ENCODE results near the gene POLR2A.
"Not testable (repeated sequence)": the region's sequence is repeated elsewhere in the genome, so short reads cannot be mapped to it uniquely, and the experiment has no call there.

POLR2A gene

DNA sequence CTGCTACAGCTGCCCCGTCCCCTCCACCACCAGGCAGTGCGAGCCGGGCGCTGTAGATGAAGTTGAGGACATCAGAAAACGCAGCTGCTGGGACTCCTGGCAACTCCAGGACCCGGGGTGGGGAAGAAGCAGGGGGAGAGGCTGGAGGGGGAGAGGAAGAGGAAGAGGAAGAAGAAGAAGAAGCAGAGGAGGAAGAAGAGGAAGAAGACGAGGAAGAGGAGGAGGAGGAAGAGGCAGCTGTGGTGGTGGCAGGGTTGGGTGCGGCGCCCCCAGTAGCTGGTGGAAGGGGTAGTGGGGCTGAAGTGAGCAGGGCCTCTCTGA lies 17.9 kb upstream of the POLR2A start:
- Histone ChIP-seq H3K36me3 (ENCODE audit: insufficient read depth, low read length) (no peaks in the 10 kb centered on the region; the same call in 1 of the 2 replicates), H3K9ac (ENCODE audit: insufficient read length) (no peak overlapping the region), H3K9me3 (ENCODE audit: low read depth, low read length) (no peaks in the 10 kb centered on the region), H3K27ac (no peak overlapping the region), H3K4me3 (no peak overlapping the region)
- TF ChIP-seq FOXP2 (optimal IDR thresholded peaks at IDR 0.05; ENCODE audit: control extremely low read depth, extremely low read length, insufficient read depth) (no peak), EZH2 (IDR thresholded peaks at IDR 0.05) (no peak), POLR2AphosphoS5 (IDR thresholded peaks at IDR 0.05; ENCODE audit: borderline replicate concordance, low read depth, low read length) (no peak)
- DNase-seq (ENCODE audit: low read depth, low spot score): no peak

DNA sequence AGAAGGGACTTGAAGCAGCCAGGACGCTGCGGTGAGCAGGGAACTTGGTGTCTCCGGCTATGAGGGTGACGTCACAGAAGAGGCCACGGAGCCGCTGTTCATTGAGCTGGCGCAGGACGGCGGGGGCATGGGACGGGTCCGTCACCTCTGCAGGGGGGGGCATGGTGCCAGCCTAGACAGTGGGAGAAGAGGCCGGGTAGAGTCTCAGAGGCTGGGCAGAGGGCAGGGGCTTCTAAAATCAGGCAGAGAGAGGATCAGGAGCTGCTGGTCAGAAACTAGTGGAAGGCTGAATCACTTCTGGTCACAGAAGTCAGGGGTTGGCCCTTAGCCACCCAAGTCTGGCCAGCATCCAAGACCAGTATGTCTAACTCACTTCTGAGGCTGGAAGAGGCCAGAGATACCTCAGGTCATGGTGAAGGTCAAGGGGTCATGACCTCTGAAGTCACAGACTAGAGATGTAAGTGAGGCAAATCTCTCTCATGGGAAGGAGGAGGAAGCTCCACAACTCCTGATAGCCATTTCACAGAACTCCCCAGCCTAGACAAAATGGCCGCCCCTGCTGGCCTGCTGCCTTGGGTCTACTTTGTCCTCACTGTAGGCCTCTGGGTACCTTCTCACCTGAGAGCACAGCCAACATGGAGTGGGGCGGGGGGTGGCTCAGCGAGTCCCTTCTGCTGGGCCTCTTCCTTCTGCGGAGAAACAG lies 17.4 kb upstream of the POLR2A start:
- Histone ChIP-seq H3K9ac (ENCODE audit: insufficient read length) (no peak overlapping the region), H3K36me3 (ENCODE audit: insufficient read depth, low read length) (no peaks in the 10 kb centered on the region; the same call in 1 of the 2 replicates), H3K4me3 (no peak overlapping the region), H3K27ac (no peak overlapping the region), H3K9me3 (ENCODE audit: low read depth, low read length) (no peaks in the 10 kb centered on the region)
- no peak for DNase-seq (ENCODE audit: low read depth, low spot score)
- no peak for TF ChIP-seq POLR2AphosphoS5 (IDR thresholded peaks at IDR 0.05; ENCODE audit: borderline replicate concordance, low read depth, low read length)

DNA sequence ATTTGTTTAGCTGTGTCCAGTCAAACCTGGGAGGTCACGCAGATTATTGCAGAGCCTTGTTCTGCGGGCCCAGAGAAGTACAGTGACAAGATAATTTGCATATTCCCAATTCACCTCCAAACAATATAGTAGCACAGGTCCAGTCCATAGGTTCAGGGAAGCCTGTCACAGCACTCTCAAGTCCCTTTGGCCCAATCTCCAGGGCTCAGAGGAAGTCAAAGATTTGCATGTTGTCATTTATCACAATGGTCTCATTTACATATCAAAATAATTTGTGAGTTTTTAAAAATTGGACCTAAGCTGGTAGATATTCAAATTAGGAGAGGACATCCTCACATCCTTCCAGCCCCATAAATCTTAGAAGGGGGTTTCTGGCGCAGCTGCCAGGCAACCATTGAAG lies 16.7 kb upstream of the POLR2A start:
- Histone ChIP-seq H3K9ac (ENCODE audit: insufficient read length) (no peak overlapping the region), H3K36me3 (ENCODE audit: insufficient read depth, low read length) (no peaks in the 10 kb centered on the region; the same call in 1 of the 2 replicates), H3K9me3 (ENCODE audit: low read depth, low read length) (no peaks in the 10 kb centered on the region), H3K27ac (no peak overlapping the region), H3K4me3 (no peak overlapping the region)
- no peak for TF ChIP-seq POLR2AphosphoS5 (IDR thresholded peaks at IDR 0.05; ENCODE audit: borderline replicate concordance, low read depth, low read length)
- TF ChIP-seq FOXP2 (optimal IDR thresholded peaks at IDR 0.05; ENCODE audit: control extremely low read depth, extremely low read length, insufficient read depth): no peak
- no peak for TF ChIP-seq EZH2 (IDR thresholded peaks at IDR 0.05)
- no peak for DNase-seq (ENCODE audit: low read depth, low spot score)

DNA sequence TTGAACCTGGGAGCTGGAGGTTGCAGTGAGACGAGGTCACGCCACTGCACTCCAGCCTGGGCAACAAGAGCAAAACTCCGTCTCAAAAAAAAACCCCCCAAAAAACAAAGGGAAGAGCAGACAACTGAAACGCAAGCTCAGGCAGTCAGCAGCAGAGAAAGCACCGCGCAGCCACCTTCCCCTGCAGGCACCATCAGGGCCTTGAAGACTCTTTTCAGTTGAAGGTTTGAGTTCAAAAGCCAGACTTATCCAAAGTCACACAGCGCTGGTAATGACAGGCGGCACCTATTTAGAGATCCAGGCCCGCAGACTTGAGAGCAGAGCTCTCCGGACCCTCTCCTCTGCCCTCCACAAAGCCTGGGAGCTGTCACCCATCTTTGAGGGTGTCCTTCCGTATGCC lies 15.9 kb upstream of the POLR2A start:
- H3K9ac ChIP-seq (ENCODE audit: insufficient read length): no peak overlapping the region
- no peaks in the 10 kb centered on the region for H3K9me3 ChIP-seq (ENCODE audit: low read depth, low read length)
- DNase-seq (ENCODE audit: low read depth, low spot score): no peak
- H3K27ac ChIP-seq: no peak overlapping the region
- H3K36me3 ChIP-seq (ENCODE audit: insufficient read depth, low read length): no peaks in the 10 kb centered on the region; the same call in 1 of the 2 replicates
- no peak overlapping the region for H3K4me3 ChIP-seq
- TF ChIP-seq FOXP2 (optimal IDR thresholded peaks at IDR 0.05; ENCODE audit: control extremely low read depth, extremely low read length, insufficient read depth): no peak
- no peak for TF ChIP-seq POLR2AphosphoS5 (IDR thresholded peaks at IDR 0.05; ENCODE audit: borderline replicate concordance, low read depth, low read length)
- TF ChIP-seq EZH2 (IDR thresholded peaks at IDR 0.05): no peak

DNA sequence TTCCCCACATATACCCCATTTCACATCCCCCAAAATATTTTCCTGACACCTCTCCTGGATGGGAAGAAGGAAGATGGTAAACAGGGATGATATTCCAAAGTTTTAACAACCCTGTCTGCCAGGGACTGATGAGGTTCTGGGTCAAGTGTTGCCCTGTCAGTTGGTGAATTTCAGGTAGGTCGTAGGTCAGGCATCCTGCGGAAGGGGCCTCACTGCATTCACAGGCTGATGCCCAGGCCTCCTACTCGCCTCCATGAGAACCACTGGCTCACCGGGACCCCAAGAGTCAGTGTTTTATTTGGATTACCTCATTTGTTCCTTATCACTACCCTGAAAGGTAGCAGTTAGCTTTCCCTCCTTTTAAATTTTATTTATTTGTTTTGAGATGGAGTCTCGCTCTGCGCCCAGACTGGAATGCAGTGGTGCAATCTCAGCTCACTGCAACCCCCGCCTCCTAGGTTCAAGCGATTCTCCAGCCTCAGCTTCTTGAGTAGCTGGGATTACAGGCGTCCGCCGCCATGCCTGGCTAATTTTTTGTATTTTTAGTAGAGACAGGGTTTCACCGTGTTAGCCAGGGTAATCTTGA lies 15.3 kb upstream of the POLR2A start:
- Histone ChIP-seq H3K9ac (ENCODE audit: insufficient read length) (no peak overlapping the region), H3K4me3 (no peak overlapping the region), H3K36me3 (ENCODE audit: insufficient read depth, low read length) (no peaks in the 10 kb centered on the region; the same call in 1 of the 2 replicates), H3K27ac (no peak overlapping the region), H3K9me3 (ENCODE audit: low read depth, low read length) (no peaks in the 10 kb centered on the region)
- DNase-seq (ENCODE audit: low read depth, low spot score): no peak
- TF ChIP-seq POLR2AphosphoS5 (IDR thresholded peaks at IDR 0.05; ENCODE audit: borderline replicate concordance, low read depth, low read length) (no peak), EZH2 (IDR thresholded peaks at IDR 0.05) (no peak), FOXP2 (optimal IDR thresholded peaks at IDR 0.05; ENCODE audit: control extremely low read depth, extremely low read length, insufficient read depth) (no peak)

DNA sequence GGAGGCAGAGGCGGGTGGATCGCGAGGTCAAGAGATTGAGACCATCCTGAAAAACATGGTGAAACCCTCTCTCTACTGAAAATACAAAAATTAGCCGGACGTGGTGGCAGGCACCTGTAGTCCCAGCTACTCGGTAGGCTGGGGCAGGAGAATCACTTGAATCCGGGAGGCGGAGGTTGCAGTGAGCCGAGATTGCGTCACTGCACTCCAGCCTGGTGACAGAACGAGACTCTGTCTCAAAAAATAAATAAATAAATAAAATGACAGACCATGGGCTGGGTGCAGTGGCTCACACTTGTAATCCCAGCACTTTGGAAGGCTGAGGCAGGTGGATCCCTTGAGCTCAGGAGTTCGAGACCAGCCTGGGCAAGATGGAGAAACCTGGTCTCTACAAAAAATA lies 14.3 kb upstream of the POLR2A start:
- H3K27ac ChIP-seq; H3K36me3 ChIP-seq (ENCODE audit: insufficient read depth, low read length); H3K9me3 ChIP-seq (ENCODE audit: low read depth, low read length); H3K4me3 ChIP-seq; H3K9ac ChIP-seq (ENCODE audit: insufficient read length); DNase-seq (ENCODE audit: low read depth, low spot score): not testable (repeated sequence)

DNA sequence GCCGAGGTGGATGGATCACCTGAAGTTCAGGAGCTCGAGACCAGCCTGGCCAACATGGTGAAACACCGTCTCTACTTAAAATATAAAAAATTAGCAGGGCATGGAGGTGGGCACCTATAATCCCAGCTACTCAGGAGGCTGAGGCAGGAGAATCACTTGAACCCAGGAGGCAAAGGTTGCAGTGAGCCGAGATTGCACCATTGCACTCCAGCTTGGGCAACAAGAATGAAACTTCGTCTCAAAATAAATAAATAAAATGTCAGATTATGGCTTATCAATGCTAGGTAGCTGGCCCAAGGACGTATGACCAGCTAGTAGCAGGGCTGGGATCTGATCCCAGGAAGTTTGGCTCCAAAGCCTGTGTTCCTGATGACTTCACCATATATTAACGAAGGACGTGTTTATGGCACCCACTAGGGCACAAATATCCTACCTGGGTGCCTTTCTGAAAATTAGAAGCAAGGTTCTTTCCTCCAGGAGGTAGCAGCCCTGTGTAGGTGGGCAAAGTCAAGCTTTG lies 13.7 kb upstream of the POLR2A start:
- DNase-seq (ENCODE audit: low read depth, low spot score); H3K9ac ChIP-seq (ENCODE audit: insufficient read length); H3K36me3 ChIP-seq (ENCODE audit: insufficient read depth, low read length); H3K27ac ChIP-seq; H3K9me3 ChIP-seq (ENCODE audit: low read depth, low read length); H3K4me3 ChIP-seq: not testable (repeated sequence)

DNA sequence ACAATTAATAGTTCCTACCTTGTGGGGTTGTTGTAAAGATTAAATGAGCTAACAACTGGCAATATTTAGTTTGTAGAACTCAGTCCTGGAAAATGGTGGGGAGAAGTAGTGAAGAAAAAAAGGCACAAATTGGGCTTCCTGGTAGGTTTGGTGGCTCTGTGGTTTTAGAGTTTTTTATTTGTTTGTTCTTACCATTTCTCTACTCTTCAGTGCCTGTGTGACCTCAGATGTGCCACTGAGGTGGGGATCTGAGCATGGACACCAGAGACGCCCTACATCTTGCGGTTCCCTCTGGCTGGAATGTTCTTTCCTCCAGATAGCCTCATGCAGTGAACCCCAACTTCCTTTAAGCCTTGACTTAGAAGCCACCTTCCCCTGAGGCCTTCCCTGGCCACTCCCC lies 12.4 kb upstream of the POLR2A start:
- Histone ChIP-seq H3K36me3 (ENCODE audit: insufficient read depth, low read length) (no peaks in the 10 kb centered on the region; the same call in 1 of the 2 replicates), H3K9me3 (ENCODE audit: low read depth, low read length) (no peaks in the 10 kb centered on the region), H3K4me3 (no peak overlapping the region), H3K9ac (ENCODE audit: insufficient read length) (no peak overlapping the region), H3K27ac (no peak overlapping the region; the same call in 1 of the 2 replicates)
- no peak for DNase-seq (ENCODE audit: low read depth, low spot score)
- TF ChIP-seq POLR2AphosphoS5 (IDR thresholded peaks at IDR 0.05; ENCODE audit: borderline replicate concordance, low read depth, low read length): no peak
- no peak for TF ChIP-seq EZH2 (IDR thresholded peaks at IDR 0.05)
- no peak for TF ChIP-seq FOXP2 (optimal IDR thresholded peaks at IDR 0.05; ENCODE audit: control extremely low read depth, extremely low read length, insufficient read depth)

DNA sequence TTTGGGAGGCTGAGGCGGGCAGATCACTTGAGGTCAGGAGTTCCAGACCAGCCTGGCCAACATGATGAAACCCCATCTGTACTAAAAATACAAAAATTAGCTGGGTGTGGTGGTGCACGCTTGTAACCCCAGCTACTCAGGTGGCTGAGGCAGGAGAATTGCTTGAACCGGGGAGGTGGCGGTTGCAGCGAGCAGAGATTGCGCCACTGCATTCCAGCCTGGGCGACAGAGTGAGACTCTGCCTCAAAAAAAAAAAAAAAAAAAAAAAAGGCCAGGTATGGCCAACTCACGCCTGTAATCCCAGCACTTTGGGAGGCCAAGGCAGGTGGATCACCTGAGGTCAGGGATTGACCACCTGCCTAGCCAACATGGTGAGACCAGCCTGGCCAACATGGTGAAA lies 9.4 kb upstream of the POLR2A start:
- not testable (repeated sequence) for H3K9ac ChIP-seq (ENCODE audit: insufficient read length); H3K4me3 ChIP-seq; H3K27ac ChIP-seq; H3K36me3 ChIP-seq (ENCODE audit: insufficient read depth, low read length); DNase-seq (ENCODE audit: low read depth, low spot score); H3K9me3 ChIP-seq (ENCODE audit: low read depth, low read length)

All from SK-N-MC (cell line).